Activated T-cell treated with anti-CD3 and anti-CD28 coated beads, Interleukin-2, amount 50 U/mL, for 1 hour (primary cell): ENCODE data around the gene ARHGEF6.
"Not testable (repeated sequence)": the region's sequence is repeated elsewhere in the genome, so short reads cannot be mapped to it uniquely, and the experiment has no call there.

ENCODE experiments used
- DNase-seq: peaks from one replicate; pipeline ENCODE4 v3.0.0-alpha.2; 2020

ARHGEF6 gene, protein sequence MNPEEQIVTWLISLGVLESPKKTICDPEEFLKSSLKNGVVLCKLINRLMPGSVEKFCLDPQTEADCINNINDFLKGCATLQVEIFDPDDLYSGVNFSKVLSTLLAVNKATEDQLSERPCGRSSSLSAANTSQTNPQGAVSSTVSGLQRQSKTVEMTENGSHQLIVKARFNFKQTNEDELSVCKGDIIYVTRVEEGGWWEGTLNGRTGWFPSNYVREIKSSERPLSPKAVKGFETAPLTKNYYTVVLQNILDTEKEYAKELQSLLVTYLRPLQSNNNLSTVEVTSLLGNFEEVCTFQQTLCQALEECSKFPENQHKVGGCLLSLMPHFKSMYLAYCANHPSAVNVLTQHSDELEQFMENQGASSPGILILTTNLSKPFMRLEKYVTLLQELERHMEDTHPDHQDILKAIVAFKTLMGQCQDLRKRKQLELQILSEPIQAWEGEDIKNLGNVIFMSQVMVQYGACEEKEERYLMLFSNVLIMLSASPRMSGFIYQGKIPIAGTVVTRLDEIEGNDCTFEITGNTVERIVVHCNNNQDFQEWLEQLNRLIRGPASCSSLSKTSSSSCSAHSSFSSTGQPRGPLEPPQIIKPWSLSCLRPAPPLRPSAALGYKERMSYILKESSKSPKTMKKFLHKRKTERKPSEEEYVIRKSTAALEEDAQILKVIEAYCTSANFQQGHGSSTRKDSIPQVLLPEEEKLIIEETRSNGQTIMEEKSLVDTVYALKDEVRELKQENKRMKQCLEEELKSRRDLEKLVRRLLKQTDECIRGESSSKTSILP

DNA sequence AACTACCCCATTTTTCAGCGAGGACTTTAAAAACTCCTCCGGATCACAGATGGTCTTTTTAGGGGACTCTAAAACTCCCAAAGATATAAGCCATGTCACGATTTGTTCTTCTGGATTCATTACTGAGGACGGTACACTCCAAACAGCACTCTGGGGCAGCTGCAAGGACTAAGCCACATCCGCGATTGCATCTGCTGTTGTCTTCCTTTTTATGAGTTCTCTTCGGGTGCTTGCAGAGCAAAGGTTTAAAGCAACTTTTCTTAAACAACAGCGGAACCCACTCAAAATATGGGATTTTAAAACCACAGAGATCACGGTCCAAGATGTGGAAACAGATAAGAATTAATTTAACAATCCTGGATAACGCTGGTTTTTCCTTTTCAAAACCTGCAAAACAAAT lies at the start of gene ARHGEF6:
Gene ARHGEF6, minus strand, starts transcription at position 170 of the 400 bp plus-strand sequence. Its CDS starts 50 bp downstream, at position 120.
- no peak for DNase-seq

DNA sequence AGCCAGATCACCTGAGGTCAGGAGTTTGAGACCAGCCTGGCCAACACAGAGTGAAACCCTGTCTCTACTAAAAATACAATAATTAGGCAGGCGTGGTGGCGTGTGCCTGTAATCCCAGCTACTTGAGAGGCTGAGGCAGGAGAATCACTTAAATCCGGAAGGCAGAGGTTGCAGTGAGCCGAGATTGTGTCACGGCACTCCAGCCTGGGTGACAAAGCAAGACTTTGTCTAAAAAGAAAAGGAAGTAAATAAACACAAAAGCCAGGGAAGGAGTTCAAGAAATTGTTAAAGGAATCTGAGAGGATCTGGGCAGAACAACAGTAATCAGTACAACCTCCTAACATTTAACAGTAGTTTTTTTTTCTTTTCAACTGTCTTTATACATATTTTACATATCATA lies 48.7 kb upstream of the ARHGEF6 start:
- no peak for DNase-seq

DNA sequence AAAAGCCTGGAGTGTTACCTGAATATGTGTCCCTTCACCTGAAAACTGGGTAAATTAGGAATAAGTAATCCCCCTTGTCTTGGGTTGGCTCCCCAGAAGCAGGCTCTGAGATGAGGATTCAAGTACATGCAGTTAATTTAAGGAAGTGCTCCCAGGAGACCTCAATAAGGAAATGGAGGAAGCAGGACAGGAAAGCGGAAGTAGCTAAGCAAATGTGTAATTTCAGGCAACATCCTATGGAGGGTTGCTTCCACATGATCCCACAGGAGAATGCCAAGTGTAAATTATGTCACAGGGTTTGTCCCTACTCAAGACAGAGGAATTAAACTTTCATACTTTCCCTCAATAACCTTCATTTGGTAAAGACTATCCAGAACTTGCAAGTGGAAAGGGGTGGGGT lies 48.1 kb upstream of the ARHGEF6 start:
- no peak for DNase-seq

DNA sequence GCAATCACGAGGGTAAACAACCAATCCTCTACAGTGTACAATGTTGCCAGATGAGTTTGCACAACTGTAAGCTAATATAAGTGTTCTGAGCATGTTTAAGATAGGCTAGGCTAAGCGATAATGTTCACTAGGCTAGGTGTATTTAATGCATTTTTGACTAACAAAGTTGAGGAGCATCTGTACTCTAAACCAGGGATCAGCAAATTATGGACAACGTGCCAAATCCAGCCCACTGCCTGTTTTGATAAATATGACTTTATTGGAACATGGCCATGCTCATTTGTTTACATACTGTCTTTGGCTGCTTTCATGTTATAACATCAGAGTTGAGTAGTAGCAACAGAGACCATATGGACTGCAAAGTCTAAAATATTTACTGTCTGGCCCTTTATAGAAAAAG lies 46.3 kb upstream of the ARHGEF6 start:
- DNase-seq, result no peak

DNA sequence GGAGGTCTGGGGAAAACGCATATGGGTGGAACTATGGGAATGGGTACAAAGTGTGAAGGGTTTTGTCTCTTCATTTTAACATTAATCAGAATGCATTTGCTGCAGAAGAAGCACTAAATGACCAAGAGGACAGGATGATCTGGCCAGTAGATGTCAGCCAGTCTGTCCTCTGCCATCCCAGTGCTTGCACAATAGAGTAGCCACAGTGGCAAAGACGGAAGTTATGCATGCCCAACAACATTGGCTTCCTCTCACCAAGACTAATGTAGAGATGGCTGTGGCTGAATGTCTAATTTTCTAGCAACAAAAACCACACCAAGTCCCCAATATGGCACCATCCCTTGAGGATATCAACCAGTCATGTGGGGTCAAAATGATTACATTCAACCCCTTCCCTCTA lies 45.0 kb upstream of the ARHGEF6 start:
- DNase-seq, result no peak

DNA sequence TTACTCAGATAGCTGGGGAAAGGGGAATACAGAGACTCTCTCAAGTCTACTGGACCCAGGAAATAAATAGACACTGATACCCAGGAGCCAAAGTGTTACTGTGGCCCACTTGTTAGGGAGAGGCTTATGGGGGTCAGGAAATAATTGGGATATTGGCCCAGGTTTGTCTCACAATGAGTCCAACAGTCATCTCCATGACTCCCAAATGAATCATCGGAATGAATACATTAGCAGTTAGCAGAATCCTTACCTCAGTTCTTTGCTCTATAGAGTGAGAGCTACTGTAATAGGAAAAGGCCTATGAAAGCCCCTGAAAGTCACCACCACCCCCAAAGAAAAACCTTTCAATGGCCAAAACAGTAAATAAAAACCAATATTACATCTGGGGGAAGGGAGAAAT lies 42.4 kb upstream of the ARHGEF6 start:
- DNase-seq, result no peak

DNA sequence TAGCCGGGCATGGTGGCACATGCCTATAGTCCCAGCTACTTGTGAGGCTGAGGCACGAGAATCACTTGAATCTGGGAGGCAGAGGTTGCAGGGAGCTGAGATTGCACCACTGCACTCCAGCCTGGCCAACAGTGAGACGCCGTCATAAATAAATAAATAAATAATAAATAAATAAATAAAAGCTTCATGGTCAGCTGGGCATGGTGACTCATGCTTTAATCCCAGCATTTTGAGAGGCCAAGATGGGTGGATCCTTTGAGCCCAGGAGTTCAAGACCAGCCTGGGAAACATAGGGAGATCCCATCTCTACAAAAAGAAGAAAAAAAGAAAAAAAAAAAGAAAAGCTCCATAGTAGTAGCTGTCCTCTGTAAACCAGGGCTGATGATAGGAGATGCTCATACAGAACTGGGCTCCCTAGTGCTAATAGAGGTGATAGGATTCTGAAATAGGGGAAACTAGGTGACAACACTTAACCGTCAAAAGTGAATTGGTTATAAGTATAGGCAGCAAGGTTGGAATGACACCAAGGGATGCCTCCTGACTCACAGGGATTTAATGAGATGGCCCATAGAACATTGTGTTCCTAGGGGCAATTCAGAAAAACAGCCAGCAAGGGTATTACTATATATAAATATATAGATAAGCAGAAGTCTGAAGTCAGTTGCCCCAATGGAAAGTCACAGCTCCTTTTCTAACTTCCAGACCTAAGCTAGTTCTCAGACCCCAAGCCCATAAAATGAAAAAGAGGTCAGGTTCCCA lies 41.8 kb upstream of the ARHGEF6 start:
- no peak for DNase-seq

DNA sequence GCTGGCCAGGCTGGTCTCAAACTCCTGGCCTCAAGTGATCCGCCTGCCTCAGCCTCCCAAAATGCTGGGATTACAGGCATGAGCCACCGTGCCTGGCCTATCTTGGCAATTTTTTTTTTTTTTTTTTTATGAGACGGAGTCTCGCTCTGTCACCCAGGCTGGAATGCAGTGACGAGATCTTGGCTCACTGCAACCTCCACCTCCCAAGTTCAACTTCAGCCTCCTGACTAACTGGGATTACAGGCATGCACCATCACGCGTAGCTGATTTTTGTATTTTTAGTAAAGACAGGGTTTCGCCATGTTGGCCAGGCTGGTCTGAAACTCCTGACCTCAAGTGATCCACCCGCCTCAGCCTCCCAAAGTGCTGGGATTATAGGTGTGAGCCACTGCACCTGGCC lies 39.0 kb upstream of the ARHGEF6 start:
- DNase-seq, result not testable (repeated sequence)

DNA sequence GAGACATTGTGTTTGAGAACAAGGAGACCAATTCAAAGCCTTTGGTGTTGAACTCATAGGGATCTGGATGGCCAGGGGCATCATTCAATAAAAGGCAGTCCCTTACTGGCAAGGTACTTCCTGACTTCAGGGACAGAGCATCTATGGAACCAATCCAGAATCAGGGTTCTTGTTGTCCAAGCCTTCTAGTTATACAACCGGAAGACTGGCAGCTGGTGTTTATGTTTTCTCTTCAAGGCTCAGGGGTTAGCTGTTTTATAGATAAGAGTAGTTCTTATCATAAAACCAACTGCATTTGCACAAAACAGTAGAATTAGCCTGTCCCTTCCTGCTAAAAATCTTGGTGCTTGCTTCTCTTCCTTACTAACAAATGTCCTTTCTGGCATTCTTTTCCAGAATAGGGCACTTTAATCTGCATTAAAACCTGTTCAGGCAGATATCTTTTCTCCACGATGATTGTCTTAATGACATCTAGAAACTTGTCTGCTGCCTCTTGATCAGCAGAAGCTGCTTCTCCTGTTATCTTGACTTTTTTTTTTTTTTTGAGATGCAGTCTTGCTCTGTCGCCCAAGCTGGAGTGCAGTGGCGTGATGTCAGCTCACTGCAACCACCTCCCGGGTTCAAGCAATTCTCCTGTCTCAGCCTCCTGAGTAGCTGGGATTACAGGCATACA lies 38.4 kb upstream of the ARHGEF6 start:
- DNase-seq, result no peak

DNA sequence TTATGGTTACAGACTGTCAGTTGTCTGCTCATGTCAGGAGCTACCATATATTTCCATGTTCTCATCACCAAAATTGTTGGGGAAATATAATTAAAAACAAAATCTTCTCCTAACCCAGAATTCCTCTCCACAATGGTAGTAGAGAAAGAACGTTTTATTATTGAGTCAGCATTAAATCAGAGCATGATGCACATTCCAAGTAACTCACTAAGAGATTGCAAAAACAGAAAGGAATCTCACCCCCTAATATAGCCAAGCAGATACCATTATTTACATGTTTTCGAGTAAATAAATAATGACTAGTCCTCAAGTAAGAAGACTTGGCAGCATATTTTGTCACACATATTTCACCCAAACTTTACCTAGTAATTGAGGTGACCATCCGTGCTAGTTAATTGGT lies 36.2 kb upstream of the ARHGEF6 start:
- DNase-seq, result no peak

DNA sequence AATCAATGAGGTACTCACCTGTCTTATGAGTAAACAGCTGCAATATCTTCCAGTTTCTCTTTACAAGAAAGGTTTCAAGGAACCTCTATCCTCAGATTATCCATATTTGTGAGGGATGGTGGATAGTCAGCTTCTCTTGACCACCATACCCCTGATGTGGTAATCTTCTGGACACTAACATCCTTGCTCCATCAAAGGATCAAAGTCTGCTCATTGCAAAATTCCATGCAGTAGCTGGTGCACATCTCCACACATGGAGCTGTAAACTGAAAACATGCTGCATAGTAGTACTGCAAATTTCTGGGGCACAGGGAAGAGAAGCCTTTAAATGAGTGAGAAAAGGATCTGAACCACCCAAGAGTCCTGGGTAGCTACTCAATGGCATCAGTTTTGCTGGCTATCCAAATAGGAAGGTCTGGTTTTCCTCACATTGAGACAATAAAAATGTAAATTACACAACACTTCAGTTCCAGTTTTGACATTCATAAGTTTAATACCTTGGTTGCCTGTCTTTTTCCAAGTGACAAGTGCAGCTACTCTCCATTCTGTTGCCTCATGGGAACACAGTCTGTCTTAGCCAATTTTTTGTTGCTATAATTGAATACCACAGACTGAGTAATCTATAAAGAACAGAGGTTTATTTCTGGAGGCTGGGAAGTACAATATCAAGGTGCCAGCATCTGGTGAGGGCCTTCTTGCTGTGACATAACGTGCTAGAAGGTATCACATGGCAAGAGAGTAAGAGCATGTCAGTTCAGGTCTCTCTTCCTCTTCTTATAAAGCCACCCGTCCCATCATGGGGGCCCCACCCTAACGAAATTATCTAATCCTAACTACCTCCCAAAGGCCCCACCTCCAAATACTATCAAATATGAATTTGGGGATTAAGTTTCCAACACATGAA lies 34.4 kb upstream of the ARHGEF6 start:
- DNase-seq, result no peak

DNA sequence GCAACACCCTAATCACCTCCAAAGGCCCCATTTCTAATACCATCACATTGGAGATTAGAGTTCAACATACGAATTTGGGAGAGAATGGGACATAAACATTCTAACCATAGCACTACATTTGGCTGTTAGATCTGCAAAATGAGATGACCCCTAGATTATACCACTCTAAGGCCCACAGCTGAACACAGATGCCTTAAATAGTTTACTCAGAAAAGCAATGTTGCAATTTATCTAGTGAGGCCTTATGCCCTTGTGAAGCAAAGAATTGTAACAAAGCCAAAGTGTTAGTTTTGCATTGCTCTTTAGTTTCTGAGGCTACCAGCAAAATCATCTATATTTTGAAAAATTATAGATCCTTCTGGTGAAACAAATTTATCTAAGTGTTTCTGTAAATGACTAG lies 31.6 kb upstream of the ARHGEF6 start:
- DNase-seq, result no peak

DNA sequence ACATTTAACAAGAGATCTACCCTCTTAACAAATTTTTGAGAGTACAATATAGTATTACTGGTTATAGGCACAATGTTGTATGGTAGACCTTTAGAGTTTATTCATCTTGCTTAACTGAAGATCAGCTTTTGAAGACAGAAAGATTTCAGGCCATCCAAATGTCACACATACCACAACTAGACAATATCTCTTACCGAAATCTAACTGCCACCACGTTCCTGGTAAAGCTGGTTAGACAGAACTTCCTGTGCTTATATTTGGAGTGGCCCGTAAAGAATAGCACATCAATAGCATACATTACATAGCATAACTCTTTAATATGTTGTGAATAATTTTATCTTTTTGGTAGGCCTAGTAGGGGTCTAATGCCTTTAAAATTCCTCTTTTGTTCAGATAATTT lies 29.8 kb upstream of the ARHGEF6 start:
- no peak for DNase-seq

DNA sequence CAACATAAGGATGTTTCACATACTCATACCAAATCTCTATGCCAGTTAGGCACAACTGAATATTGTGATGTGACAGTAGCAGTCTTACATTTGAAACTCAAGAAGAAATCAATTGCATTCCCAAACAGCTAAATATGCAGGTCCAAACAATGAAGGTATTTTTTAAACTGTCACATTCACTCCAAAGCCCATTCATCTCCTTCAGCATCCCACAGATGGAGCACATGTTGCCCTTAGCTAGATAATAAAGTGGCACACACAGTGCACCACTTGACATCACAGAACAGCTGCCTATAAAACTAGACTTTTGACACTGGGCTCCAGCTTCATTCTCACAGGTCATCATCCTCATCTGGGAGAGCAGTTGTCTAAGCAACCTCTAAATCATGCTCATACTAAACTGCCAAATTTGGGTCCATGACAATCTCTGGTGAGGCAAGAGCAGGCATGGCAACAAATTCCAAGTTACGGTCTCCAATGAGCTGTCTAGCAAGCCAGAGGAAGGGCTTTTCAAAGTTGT lies 26.2 kb upstream of the ARHGEF6 start:
- DNase-seq, result no peak

DNA sequence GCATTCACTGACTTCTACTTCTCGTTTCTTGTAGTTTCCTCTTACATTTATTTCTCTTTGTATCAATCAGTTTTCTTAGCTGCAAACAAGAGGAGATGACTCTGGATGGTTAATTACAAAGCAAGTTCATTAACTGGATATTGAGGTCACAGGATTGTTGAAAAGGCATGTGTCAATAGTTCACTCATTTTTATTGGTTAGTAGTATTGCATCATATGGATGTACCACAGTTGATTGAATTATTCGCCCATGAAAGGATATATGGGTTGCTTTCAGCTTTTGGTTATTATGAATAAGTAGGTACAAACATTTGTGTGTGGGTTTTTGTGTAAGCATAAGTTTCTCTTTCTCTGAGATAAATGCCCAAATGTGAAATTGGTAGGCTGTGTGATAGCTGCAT lies 21.8 kb upstream of the ARHGEF6 start:
- no peak for DNase-seq

DNA sequence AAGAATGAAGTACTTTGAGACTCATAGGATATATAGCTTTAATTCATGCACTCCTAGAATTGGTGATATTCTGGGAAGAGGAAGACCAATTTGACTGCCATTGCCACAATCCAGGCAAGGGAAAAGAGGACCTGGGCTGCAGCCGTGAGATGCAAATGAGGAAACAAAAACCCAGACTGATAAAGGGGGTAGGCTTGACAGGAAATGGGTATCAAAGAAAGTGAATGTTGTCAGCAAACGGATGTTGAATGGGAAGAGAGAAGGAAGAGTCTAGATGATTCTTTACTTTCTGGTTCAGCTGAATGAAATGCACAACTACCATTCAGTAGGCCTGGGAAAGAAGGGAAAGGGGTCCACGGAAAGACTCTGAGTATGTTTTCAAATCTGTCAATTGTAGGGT lies 17.1 kb upstream of the ARHGEF6 start:
- no peak for DNase-seq

DNA sequence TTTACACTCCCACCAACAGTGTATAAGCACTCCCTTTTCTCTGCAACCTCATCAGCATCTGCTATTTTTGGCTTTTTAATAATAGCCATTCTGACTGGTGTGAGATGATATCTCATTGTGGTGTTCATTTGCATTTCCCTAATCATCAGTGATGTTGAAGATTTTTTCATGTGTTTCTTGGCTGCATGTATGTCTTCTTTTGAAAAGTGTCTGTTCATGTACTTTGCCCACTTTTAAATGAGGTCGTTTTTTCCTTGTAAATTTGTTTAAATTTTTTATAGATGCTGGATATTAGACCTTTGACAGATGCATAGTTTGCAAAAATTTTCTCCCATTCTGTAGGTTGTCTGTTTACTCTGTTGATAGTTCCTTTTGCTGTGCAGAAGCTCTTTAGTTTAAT lies 14.4 kb upstream of the ARHGEF6 start:
- DNase-seq, result not testable (repeated sequence)

DNA sequence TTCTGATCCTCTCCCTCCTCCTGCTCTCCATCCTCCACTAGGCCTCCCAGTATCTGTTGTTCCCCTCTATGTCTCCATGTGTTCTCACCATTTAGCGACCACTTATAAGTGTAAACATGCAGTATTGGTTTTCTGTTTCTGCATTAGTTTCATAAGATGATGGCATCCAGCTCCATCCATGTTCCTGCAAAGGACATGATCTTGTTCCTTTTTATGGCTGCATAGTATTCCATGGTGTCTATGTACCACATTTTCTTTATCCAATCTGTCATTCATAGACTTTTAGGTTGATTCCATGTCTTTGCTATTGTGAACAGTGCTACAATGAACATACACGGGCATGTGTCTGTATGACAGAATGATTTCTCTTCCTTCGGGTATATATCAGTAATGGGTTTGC lies 13.9 kb upstream of the ARHGEF6 start:
- DNase-seq, result not testable (repeated sequence)

DNA sequence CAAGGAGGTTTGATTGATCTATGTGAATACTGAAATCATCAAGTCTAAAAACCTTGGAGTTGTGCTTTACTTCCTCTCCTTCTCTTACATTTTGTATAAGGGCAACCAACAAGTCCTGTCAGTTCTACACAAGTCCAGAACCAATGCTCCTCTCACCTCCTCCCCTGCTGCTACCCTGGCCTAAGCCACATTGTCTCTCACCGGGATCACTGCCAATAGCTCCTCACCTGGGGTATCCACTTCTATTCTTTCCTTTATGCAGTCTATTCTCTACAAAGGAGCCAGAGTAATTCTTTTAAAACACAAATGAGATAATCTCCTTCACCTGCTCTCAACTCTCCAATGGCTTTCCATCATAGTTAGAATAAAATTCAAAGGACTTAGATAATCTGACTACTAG lies 13.3 kb upstream of the ARHGEF6 start:
- no peak for DNase-seq

DNA sequence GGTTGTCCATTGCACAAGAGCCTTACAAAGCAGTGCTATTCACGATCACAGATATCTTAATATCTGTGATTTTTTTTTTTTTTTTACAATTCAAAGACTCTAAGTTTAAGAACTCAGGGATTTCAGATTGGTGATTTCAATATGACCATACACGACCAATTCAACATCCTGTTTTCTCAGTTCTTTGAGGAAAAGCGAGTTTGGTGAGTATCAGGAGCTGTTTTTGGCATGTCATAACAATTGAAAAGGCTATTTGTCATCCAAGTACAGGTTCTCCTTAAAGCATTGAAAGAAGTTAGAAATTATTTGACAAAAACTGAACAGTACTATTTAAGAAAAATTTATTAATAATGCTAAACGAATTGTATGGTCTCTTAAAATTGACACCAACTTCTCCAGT lies 9.1 kb upstream of the ARHGEF6 start:
- DNase-seq, result no peak

DNA sequence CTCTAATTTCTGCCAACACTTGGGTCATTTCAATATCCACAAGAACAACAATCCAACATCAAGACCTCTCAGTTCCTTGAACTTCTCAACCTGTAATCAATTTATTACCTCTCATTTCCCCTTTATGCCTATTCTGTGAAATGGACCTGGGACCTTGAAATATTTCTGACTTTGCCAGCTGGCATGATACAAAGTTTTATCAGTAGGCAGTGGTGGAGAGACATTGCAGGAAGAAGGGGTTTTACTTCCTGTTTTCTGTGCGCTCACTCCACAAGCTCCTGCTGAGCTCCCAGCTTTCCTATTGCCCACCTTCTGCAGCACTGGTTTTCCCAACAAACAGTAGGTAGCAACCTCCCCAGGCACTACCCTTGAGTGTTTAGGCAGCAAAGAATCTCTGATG lies 3.5 kb upstream of the ARHGEF6 start:
- DNase-seq, result no peak

DNA sequence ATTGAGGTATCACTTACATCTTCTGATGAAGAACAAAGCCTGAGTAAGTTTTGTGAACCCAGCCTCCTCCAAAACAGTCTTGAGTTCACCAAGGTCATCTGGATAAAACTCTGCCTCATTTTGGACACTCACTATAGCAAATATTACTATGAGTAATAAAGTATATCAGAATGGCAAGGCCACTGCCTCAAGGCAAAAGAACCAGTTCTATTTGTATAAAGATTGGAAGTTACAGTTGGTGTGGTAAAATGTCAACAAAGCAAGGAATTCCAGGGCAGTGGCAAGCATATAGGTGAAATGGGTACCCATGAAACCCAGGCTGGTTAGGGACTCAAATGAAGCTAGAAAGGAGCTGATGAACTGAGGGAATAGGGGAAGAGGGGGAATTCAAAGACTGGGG lies 2.4 kb upstream of the ARHGEF6 start:
- DNase-seq, result no peak
